IPS-18a (cell line): ENCODE data around the gene PRKAG2.

Experiments used
- H3K27ac ChIP-seq: one replicate; pipeline ENCODE4 v1.5.1; 2013; ENCODE audit warnings: low read length
- H3K27me3 ChIP-seq: one replicate; pipeline ENCODE4 v1.6.1; 2013; ENCODE audit warnings: mild to moderate bottlenecking, low read length; ENCODE audit not compliant: control insufficient read depth, insufficient read depth
- H3K36me3 ChIP-seq: one replicate; pipeline ENCODE4 v1.6.1; 2013; ENCODE audit warnings: low read depth, low read length; ENCODE audit not compliant: control insufficient read depth
- H3K4me1 ChIP-seq: one replicate; pipeline ENCODE4 v1.6.1; 2013; ENCODE audit warnings: low read depth, low read length; ENCODE audit not compliant: control insufficient read depth
- H3K4me3 ChIP-seq: one replicate; pipeline ENCODE4 v1.5.1; 2013; ENCODE audit warnings: low read length
- H3K9ac ChIP-seq: one replicate; pipeline ENCODE4 v1.6.1; 2013; ENCODE audit warnings: mild to moderate bottlenecking, low read length, moderate library complexity
- H3K9me3 ChIP-seq: one replicate; pipeline ENCODE4 v1.6.1; 2013; ENCODE audit warnings: low read depth, low read length; ENCODE audit not compliant: control insufficient read depth

Gene PRKAG2

DNA sequence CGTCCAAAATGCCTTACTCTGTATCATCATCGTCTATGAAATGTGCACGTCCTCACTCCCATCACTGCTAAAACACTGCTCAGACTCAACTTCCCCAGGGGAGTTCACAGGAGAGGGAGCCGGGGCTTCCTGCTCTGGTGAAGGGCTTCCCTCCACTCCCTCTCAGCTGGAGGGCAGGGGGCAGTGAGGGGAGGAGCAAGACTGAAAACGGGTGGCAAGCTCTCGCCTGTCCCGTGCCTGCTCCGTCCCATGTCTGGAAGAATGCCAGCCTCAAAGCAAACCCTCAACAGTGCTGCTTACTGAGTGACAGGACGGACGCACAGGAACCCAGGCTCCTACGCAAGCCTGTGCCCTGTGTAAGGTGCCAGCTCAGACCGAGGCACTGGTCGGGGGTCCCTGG is 25.1 kb downstream of the PRKAG2 start:
- no peak overlapping the region for H3K27ac ChIP-seq
- no peak overlapping the region for H3K9ac ChIP-seq
- no peaks in the 10 kb centered on the region for H3K36me3 ChIP-seq
- no peaks in the 10 kb centered on the region for H3K9me3 ChIP-seq
- H3K4me1 ChIP-seq, result no peaks in the 10 kb centered on the region
- H3K4me3 ChIP-seq, result no peak overlapping the region
- H3K27me3 ChIP-seq, result no peaks in the 10 kb centered on the region

DNA sequence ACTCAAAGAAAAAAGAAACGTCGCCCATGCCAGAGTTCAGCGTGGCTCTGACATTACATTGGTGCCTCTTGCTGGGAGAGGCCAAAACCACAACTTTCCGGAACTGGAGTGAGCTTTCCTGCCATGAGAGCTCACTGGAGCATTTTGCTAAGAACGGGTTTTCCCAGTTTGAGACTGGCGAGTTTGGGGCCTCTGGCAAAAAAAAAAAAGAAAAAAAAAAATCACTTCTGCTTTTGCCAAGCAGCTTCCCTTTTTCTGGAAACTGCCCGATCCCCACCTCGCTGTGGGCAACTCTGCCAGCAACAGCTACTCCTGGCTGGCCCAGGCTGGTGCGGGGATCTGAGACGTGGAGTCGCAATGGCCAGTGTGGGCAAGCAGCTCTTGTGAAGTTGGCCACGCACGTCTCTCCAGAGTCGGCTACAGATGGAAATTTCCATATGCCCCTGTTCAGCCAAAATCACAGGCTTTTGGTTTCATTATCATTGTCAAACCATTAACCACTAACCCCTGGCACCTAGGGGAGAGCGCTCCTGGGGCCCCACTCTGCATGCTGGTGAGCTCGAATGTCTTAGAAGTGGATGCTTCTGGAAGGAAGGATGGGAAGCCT is 25.7 kb downstream of the PRKAG2 start:
- Histone ChIP-seq H3K27me3 (no peaks in the 10 kb centered on the region), H3K9me3 (no peaks in the 10 kb centered on the region), H3K27ac (no peak overlapping the region), H3K4me1 (no peaks in the 10 kb centered on the region), H3K36me3 (no peaks in the 10 kb centered on the region), H3K4me3 (no peak overlapping the region), H3K9ac (no peak overlapping the region)

- Histone ChIP-seq H3K27me3 (no peaks in the 10 kb centered on the region), H3K36me3 (no peaks in the 10 kb centered on the region), H3K27ac (no peak overlapping the region), H3K9me3 (no peaks in the 10 kb centered on the region), H3K9ac (no peak overlapping the region), H3K4me1 (no peaks in the 10 kb centered on the region), H3K4me3 (no peak overlapping the region)
These were observed 26.3 kb downstream of the PRKAG2 start for GRCh38 chr7:151850491-151851124.

DNA sequence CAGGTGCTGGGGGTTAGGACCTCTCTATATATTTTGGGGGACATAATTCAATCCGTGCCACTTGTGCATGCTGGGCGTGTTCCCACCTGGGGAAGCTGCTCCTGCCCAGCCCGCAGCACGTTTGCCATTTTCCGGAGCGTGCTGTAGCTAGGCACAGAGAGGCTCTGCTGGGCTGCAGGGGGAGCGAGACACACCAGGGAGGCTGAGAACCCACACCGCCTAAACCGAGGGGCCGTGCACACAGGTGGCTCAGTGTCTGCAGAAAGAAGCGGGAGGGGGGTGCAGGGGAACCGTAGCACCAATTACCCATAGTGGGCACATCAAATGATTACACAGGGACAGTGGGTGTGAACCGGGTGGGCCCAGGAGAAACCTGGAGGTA is 27.0 kb downstream of the PRKAG2 start:
- Histone ChIP-seq H3K36me3 (no peaks in the 10 kb centered on the region), H3K9me3 (no peaks in the 10 kb centered on the region), H3K9ac (no peak overlapping the region), H3K4me3 (no peak overlapping the region), H3K27me3 (no peaks in the 10 kb centered on the region), H3K4me1 (no peaks in the 10 kb centered on the region), H3K27ac (no peak overlapping the region)

- Histone ChIP-seq H3K27ac (no peak overlapping the region), H3K36me3 (no peaks in the 10 kb centered on the region), H3K4me3 (no peak overlapping the region), H3K27me3 (no peaks in the 10 kb centered on the region), H3K9me3 (no peaks in the 10 kb centered on the region), H3K4me1 (no peaks in the 10 kb centered on the region), H3K9ac (no peak overlapping the region)
These were observed 27.7 kb downstream of the PRKAG2 start for GRCh38 chr7:151849008-151849878.

DNA sequence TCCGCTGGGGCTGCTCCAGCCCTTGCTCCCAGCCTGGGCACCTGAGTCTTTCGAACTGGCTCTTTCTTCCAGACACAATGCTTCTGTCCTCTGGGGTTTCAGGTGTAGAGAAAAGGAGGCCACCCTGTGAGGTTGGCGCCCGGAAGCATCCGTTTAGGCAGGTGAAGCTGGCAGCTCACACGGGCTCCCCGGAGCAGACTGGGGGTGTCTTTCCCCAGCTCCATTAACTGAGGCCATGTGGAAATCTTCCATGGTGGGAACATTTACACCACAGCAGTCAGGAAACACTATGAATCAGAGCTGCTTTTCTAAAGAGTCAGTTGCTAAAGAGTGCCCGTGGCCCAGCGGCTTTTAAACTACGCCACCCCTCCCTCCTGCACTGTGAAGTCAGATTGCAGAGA is 29.2 kb downstream of the PRKAG2 start:
- H3K4me3 ChIP-seq, result no peak overlapping the region
- no peaks in the 10 kb centered on the region for H3K27me3 ChIP-seq
- no peaks in the 10 kb centered on the region for H3K36me3 ChIP-seq
- no peaks in the 10 kb centered on the region for H3K4me1 ChIP-seq
- no peaks in the 10 kb centered on the region for H3K9me3 ChIP-seq
- H3K27ac ChIP-seq, result no peak overlapping the region
- H3K9ac ChIP-seq, result no peak overlapping the region

- Histone ChIP-seq H3K9me3 (no peaks in the 10 kb centered on the region), H3K36me3 (no peaks in the 10 kb centered on the region), H3K4me3 (no peak overlapping the region), H3K27ac (no peak overlapping the region), H3K4me1 (no peaks in the 10 kb centered on the region), H3K27me3 (no peaks in the 10 kb centered on the region), H3K9ac (no peak overlapping the region)
These were observed 29.8 kb downstream of the PRKAG2 start for GRCh38 chr7:151847136-151847535.

DNA sequence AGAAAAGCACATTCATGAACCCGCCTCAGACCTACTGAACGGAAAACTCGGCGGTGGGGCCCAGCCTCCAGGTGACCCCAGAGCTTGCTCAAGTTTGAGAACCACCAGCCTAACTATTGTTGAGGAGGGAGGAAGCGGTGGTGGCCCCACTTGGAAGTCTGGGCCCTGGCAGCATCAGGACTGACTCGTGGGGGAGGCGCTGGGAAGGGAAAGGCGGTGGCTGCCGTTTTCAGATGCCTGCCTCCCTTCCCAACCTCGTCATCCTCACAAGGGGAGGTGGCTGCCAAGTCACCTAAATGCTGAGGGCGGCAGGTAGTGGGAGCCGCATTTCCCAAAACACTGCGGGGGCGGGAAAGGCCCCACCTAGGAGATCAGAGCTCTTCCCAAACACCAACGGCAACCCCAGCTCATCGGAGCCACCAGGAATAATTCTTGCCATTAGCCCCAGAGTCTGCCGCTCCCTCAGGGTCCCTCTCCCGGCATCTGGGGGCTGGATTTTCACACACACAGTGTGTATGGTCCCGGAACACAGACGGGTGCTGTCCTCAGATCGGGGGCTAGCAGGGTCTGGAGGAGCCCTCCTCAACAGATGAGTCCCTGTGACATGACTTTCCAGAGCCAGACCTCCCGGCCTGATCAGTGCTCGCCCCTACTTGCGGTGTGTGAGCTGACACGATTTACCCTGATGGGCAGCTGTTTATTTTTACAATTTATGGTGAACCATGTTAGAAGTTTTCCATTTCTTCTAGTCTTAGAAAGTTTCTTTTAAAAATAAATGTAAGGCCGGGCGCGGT is 31.3 kb downstream of the PRKAG2 start:
- no peak overlapping the region for H3K9ac ChIP-seq
- H3K9me3 ChIP-seq, result no peaks in the 10 kb centered on the region

GRCh38 chr7:151844825-151845200 is 32.1 kb downstream of the PRKAG2 start:
- Histone ChIP-seq H3K27ac (no peak overlapping the region), H3K9me3 (no peaks in the 10 kb centered on the region), H3K4me1 (no peaks in the 10 kb centered on the region), H3K4me3 (no peak overlapping the region), H3K36me3 (no peaks in the 10 kb centered on the region), H3K27me3 (no peaks in the 10 kb centered on the region), H3K9ac (no peak overlapping the region)

More for the DNA sequence above, 31.3 kb downstream of the PRKAG2 start:
- no peak overlapping the region for H3K27ac ChIP-seq
- no peaks in the 10 kb centered on the region for H3K4me1 ChIP-seq
- no peaks in the 10 kb centered on the region for H3K27me3 ChIP-seq
- no peaks in the 10 kb centered on the region for H3K36me3 ChIP-seq
- H3K4me3 ChIP-seq, result no peak overlapping the region

DNA sequence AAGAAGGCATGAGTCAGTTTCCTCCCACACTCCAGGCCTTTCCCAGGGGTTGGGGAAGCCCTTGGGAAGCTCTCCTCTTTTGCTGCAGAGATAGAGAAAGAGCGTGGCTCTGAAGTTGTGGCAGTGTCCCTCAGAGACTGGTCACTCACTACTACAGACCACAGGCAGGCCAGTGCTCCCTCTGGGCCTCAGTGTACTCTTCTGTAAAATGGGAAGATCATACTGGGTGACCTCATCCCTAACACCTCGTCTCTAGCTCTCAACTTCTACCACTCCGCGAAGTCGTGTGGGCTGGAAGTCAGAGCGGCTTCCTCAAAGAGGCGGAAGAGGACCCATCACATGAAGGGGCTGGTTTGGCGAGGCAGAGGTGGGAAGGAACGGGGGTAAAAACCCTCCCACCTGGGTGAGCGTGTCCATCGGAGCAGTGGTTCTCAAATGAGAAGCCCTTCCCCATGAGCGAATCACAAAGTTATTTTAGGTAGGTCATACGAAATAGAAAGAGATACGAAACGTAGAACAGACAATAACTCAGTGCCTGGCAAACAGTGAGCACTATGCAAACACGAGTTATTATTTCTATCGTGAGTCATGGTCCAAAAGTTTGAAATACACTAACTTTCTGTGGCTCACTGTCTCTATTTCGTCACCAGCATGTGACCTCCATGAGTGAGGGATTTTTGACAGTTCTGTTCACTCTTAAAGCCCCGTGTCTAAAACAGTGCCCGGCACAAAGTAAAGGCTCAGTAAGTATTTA is 32.7 kb downstream of the PRKAG2 start:
- no peaks in the 10 kb centered on the region for H3K9me3 ChIP-seq
- H3K9ac ChIP-seq, result no peak overlapping the region
- H3K27me3 ChIP-seq, result no peaks in the 10 kb centered on the region
- H3K4me3 ChIP-seq, result no peak overlapping the region
- no peaks in the 10 kb centered on the region for H3K36me3 ChIP-seq
- no peak overlapping the region for H3K27ac ChIP-seq
- no peaks in the 10 kb centered on the region for H3K4me1 ChIP-seq

DNA sequence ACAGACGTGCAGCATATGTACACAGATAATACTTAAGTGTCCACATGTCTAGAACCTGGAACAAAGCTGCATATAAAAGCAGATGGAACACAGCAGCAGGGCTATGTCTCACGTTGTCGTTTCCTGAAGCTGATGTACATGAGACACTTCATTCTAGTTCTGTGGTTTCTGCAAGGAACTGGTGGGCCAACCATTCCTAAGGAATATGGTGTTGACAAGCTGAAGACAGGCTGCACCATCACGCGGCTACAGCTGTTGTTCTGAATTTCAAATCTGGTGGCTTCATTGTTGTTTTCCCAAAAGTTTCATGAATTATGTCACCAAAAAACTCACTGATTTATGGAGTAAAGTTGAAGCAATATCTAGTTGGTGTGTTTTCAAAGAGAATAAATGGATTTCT is 33.7 kb downstream of the PRKAG2 start:
- no peak overlapping the region for H3K4me3 ChIP-seq
- no peak overlapping the region for H3K9ac ChIP-seq
- no peaks in the 10 kb centered on the region for H3K4me1 ChIP-seq
- H3K27me3 ChIP-seq, result no peaks in the 10 kb centered on the region
- no peak overlapping the region for H3K27ac ChIP-seq
- H3K9me3 ChIP-seq, result no peaks in the 10 kb centered on the region
- no peaks in the 10 kb centered on the region for H3K36me3 ChIP-seq
